KG1 (cell line): ENCODE results near the gene RNGTT.
"Not testable (repeated sequence)": the region's sequence is repeated elsewhere in the genome, so short reads cannot be mapped to it uniquely, and the experiment has no call there.

Experiments used
- DNase-seq: peaks from one replicate; lab custom pipeline; 2025; lab: John Stamatoyannopoulos, UW

RNGTT gene

DNA sequence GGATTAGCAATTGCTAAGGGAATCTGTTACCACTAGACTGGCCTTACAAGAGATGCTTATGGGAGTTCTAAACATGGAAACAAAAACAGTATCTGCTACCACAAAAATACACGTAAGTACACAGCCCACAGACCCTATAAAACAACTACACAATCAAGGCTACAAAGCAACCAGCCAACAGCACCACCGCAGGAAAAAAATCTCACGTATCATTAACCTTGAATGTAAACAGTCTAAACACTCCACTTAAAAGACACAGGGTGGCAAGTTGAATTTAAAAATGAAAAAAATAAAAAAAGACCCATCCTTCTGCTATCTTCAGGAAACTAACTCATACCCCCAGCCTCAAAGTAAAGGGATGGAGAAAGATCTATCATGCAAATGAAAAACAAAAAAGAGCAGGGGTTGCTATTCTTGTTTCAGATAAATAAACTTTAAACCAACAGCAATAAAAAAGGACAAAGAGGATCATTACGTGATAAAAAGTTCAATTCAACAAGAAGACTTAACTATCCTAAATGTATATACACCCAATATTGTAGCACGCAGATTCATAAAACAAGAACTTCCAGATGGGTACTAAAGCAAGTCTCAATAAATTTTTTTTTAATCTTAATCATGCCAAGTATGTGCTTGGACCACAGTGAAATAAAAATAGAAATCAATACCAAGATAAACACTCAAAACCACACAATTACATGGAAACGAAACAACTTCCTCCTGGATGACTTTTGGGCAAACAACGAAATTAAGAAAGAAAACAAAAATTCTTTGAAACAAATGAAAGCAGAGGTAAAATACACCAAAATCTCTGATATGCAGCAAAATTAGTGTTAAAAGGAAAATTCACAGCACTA lies 52.3 kb downstream of the RNGTT start:
- DNase-seq: no peak

- no peak for DNase-seq
These were observed 54.5 kb downstream of the RNGTT start for GRCh38 chr6:88908598-88909548.

DNA sequence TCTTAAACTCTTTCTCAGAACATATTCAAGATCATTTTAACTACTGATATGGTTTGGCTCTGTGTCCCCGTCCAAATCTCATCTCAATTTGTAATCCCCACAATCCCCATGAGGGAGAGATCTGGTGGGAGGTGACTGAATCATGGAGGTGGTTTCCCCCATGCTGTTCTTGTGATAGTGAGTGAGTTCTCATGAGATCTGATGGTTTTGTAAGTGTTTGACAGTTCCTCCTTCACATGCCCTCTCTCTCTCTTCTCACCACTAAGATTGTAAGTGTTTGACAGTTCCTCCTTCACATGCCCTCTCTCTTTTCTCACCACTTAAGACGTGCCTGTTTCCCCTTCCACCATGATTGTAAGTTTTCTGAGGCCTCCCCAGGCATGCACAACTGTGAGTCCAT lies 56.3 kb downstream of the RNGTT start:
- not testable (repeated sequence) for DNase-seq

DNA sequence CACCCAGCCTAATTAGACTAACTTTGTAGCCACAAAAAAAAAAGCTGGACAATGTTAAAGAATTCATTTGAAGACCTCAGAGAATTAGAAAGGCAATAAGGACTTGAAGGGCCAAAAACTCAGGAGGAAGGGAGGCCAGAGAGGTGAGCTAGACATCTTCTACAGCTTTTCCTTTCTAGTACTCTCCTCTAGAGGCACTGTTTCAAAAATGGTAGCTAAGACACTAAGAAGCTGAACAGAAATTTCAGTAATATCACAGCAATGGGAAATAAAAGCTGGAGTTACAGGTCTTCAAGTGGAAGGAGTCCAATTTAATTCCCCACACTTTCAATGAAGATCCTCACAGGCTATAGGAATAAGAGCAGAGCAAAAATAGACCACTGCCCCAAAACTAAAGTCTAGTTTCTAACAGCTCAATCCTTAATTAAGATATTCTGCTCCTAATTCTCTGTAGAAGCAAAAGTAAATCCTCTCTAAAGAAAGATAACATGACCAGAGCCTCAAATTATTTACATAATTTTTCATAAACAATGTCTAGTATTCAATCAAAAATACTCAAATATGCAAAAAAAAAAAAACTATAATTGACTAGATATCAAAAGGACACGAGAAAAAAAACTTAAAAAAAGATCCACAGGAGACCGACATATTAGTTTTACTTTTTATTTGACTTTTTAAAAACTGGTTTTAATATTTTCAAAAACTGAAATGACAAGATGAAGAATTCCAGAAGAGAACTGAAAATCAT lies 63.7 kb downstream of the RNGTT start:
- no peak for DNase-seq

DNA sequence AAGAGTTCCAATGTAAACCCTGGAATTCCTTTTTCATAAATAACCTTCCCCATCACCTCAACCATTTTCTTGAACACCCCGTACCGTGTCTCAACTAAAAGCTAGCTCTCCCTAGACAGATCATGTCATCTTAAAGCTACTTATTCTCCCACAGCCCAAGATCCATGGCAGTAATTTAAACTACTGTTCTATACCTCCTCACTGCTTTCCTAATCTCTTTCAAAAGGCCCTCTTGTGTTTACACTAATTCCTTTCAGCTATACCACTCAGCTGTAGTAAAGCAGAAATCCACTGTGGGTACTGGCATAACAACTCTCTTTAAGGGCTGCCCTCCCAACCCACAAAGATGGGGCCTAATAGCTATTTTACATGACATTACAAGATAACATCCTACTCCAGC lies 67.5 kb downstream of the RNGTT start:
- no peak for DNase-seq

DNA sequence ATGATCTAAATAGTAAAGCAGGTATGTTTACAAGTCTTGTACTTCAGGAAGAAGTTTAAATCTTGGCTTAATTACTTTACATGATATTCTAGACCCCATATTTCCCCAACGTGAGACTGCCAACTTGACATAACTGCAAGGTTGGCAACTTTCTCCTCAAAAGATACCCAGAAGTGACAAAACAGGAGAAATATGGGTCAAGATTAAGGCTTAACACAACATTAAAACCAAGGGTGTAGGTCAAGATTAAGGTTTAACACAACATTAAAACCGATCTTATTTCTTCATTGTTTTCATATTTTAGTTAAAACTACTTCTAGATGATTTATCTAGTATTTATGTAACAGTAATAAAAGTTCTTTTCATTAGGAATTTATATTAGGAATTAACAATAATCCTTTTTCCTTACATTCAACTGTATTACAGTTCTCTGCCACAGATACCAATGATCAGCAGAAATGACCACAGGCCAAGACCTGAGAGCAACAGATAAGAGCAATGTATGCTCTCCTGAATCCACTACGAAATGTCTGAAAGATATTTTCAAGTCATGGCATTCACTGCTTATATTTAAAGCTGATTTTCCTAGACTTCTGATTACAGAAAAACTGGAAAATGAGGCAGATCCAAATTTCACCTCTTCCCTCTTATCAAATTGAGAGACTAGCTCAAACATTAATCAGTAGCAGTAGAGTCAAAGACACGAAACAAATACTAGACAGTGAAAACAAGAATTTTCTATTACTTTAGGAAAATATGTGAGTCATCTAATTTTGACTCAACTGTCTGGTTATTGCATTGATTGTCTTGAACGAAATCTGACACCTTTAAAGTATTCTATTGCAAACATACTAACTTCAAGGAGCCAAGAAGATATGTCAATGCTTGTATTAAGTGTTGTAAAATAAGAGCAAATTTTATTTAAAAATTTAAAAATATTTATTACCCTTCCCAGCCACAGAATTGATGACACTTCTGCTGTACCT lies 72.3 kb downstream of the RNGTT start:
- DNase-seq: no peak

DNA sequence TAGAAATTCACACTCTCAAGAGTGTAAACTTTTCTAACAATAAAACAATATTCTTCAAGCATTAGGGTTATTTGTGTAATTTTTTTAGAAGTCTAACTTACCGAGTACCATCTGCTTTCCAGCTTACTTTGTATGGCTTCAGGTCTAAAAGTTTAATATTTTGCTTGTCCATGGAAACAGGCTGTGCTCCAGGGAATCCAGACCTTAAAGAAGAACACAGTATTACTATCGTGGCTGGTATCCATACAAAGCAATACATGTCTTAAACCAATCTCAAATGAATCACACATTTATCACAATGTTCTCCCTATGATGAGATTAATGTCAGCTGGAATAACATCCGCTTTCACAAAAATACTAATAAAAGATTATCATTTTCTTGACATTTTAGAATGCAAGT lies 73.0 kb downstream of the RNGTT start:
- no peak for DNase-seq

DNA sequence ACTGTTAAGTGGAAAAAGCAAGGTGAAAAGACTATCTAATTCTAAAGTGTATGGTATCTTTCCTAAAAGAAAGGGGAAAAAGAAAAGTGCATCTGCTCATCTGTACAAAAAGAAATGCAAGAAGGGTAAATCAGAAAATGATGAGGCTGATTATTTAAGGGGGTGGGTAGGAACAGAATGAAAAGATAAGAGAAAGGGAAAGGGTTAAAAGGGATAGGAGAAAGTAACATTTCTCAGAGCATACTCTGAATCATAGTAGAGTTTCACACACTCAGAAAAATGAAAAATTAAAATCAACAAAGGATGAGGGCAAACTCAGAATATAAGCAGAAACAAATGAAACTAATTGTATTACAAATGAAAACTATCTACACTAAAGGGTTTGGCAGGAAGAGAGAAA lies 79.1 kb downstream of the RNGTT start:
- no peak for DNase-seq

GRCh38 chr6:88882536-88882935 lies 80.9 kb downstream of the RNGTT start:
- DNase-seq: no peak

GRCh38 chr6:88881451-88881850 lies 82.0 kb downstream of the RNGTT start:
- DNase-seq: no peak

DNA sequence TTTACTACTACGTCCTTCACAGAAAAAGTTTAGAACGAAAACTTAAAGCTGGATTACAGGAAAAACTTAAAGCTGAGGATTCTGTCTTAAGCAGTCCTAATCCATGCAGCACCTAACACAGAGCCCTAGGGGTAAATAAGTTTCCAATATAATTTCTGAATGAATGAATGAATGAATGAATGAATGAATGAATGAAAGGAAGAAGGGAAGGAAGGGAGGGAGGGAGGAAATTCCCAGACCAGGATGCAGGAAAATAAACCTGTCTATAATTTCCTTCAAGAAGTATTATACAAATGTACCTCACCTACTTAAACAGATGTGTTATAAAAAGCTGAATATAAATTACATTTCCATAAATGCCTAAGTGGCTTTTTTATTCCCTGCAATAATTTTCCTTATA lies 83.4 kb downstream of the RNGTT start:
- no peak for DNase-seq

DNA sequence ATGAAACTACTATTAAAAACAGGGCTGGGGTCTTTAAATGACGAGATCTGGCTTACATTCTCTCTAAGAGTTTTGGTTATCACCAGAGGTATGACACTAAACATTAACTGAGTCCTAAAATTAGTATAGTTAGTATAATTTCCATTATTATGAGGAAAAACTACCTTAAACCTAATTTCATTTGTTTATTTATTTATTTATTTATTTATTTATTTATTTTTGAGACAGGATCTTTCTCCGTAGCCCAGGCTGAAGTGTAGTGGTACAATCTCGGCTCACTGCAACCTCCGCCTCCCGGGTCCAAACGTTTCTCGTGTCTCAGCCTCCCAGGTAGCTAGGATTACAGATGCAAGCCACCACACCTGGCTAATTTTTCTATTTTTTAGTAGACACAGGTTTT lies 85.5 kb downstream of the RNGTT start:
- no peak for DNase-seq

- DNase-seq: no peak
These were observed 90.5 kb downstream of the RNGTT start for GRCh38 chr6:88872962-88873361.

GRCh38 chr6:88871498-88871897 lies 91.9 kb downstream of the RNGTT start:
- no peak for DNase-seq

GRCh38 chr6:88870717-88871330 lies 92.6 kb downstream of the RNGTT start:
- peak; percentile 45 for DNase-seq

DNA sequence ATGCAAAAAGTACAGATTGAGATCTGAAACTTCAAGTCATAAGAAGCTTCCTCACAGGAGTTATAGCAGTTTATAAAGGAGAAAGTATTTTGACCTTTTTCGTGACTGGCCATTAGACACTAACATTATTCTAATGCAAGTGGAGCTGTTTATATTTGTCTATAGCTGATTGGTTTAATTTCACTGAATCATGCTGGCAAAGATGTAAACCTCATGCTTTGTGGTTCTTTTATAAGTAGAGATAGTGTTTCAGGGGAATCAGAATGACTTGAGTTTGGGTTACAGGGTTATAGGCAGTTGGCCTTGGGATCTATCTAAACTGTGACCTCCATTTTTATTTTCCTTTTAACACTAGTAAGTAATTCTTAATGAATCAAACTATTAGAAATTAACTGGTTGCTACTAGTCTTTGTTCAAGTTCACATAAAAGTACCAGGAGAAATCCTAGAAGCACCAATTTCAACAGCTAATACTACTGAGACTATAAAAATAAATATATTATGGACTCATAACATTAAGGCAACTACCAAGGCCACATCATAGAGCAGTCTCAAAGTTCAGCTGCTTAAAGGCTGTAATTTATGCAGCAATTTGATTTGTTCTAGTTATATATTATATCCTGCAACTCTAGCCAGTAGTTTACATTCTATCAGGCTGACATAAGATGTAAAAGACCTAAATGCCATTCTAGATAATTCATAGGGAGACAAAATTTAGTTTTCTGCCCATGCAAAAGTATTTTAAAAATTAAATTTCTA lies 94.0 kb downstream of the RNGTT start:
- DNase-seq: no peak

DNA sequence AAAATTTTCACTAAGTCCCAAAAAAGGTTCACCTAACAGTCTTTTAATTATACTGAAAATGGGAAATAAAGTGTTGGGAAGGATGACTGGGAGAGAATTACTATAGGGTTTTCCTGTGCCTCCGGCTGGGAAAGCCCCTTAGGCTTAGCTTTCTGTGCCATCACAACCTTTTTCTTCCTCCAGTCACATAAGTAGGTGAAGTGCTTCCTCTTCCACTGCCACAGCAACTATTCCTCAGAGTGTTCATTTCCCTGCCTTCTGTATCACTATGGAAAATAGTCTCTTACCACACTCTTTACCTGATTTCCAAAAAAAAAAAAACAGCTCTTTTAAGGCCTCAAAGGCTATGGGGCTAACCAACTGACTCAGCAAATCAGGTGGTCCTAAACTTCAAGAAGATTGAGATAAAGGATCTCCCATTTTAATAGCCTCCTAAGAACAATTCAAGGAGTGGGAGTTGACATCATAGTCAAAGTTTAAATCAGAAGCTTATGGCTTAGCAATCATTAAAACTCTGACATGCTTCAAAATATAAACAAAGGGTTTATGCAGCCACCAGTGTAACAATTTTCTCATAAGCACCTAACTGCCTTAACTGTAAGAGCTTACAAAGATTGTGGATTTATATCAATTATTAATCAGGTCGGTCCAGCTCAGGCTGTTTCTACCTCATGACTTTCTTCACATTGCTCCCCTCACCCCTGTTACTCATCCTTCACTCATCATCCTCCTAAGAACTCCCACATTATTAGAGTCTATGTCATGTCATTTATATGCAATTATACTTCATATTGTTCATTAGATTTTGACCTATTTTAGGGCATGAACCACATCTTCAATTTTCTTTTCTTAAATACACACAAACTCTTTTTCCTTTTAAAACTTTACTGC lies 95.3 kb downstream of the RNGTT start:
- DNase-seq: no peak

GRCh38 chr6:88866856-88867255 lies 96.6 kb downstream of the RNGTT start:
- no peak for DNase-seq

DNA sequence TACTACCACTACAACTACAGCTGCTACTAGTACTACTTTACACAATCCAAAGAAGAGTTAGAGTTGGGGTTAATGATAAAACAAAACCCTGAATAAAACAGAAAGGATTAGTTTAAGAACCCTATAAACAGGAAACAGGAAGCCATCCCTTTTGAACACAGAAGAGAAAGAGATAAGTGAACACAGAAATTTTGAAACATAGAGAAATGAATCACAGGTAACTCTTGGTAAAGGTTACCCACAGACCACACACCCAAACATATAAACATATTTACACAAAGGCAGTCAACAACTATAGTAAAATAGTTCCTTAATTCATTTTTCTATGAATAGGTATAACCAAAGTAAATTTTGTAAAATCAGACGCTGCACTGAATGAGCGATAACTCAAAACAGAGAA lies 98.1 kb downstream of the RNGTT start:
- DNase-seq: no peak
